Activated CD8-positive, alpha-beta T cell treated with anti-CD3 and anti-CD28 coated beads, Interleukin-2, amount 10 ng/mL, durations not matched to agents 7 days and 5 days (primary cell): ENCODE results near the gene ADGRE2. TPM values are rescaled to one million over a fixed set of nuclear protein-coding genes. Genes with fewer than 3 reads are reported as not detected.

Experiments
- ATAC-seq: fragments of 150-1000 bp; cut with Tn5 transposase; one replicate; pipeline ENCODE4 v1.10.0; 2021; ENCODE audit warnings: moderate library complexity
- CTCF ChIA-PET: fragments of 350-600 bp; sonication (Branson Sonifier 250); formaldehyde crosslinking; loops from one replicate; lab custom pipeline; 2021; ENCODE audit warnings: antibody characterized with exemption; lab: Charles Lee
- POLR2A ChIA-PET: fragments of 350-600 bp; sonication (Branson Sonifier 250); formaldehyde crosslinking; loops from one replicate; lab custom pipeline; 2021; ENCODE audit warnings: antibody characterized with exemption; lab: Charles Lee
- DNase-seq: peaks from one replicate; pipeline ENCODE4 v3.0.0-alpha.2; 2020
- H3K27ac Mint-ChIP-seq: one replicate; pipeline ENCODE4 v1.8.0; 2021; ENCODE audit warnings: mild to moderate bottlenecking, mixed read lengths
- H3K27me3 Mint-ChIP-seq: one replicate; pipeline ENCODE4 v1.8.0; 2021; ENCODE audit warnings: low read depth, mixed read lengths
- H3K36me3 Mint-ChIP-seq: one replicate; pipeline ENCODE4 v1.8.0; 2021; ENCODE audit warnings: low read depth, mixed read lengths
- H3K4me1 Mint-ChIP-seq: one replicate; pipeline ENCODE4 v1.8.0; 2021; ENCODE audit warnings: low read depth, mixed read lengths
- H3K4me3 Mint-ChIP-seq: one replicate; pipeline ENCODE4 v1.8.0; 2021; ENCODE audit warnings: mild to moderate bottlenecking, mixed read lengths
- H3K9me3 Mint-ChIP-seq: one replicate; pipeline ENCODE4 v1.8.0; 2022; ENCODE audit warnings: mixed read lengths; ENCODE audit not compliant: insufficient read depth
- total RNA-seq, 2 experiments: library from RNA; stranded (reverse); gene quantifications; one replicate each; pipeline ENCODE4 v1.2.3, GENCODE V29; 2021

The ADGRE2 gene
- total RNA-seq, 2 experiments from 2014 or later, result 0.21 to 0.29 TPM

GRCh38 chr19:14719162-14719561 lies 59.2 kb downstream of the ADGRE2 start:
- no peak for ATAC-seq
- Mint-ChIP-seq H3K27ac (no peak overlapping the region), H3K4me1 (no peaks in the 10 kb centered on the region), H3K9me3 (peaks cover 47% of the 10 kb centered on the region), H3K36me3 (peaks cover 63% of the 10 kb centered on the region), H3K4me3 (no peak overlapping the region), H3K27me3 (no peaks in the 10 kb centered on the region)
- CTCF ChIA-PET, result no interaction called here
- POLR2A ChIA-PET, result no interaction called here
- no peak for DNase-seq

GRCh38 chr19:14718522-14719116 lies 59.7 kb downstream of the ADGRE2 start:
- no peak overlapping the region for H3K27ac Mint-ChIP-seq
- DNase-seq (no peak), ATAC-seq (no peak)
- ChIA-PET CTCF (no interaction called here), POLR2A (no interaction called here)
- peaks cover 47% of the 10 kb centered on the region for H3K9me3 Mint-ChIP-seq
- H3K27me3 Mint-ChIP-seq, result no peaks in the 10 kb centered on the region
- H3K4me3 Mint-ChIP-seq, result no peak overlapping the region
- no peaks in the 10 kb centered on the region for H3K4me1 Mint-ChIP-seq
- peaks cover 68% of the 10 kb centered on the region for H3K36me3 Mint-ChIP-seq

GRCh38 chr19:14715841-14716240 lies 62.5 kb downstream of the ADGRE2 start:
- DNase-seq, result no peak
- Mint-ChIP-seq H3K36me3 (peaks cover 69% of the 10 kb centered on the region), H3K4me3 (no peak overlapping the region), H3K27me3 (no peaks in the 10 kb centered on the region), H3K27ac (no peak overlapping the region), H3K4me1 (no peaks in the 10 kb centered on the region), H3K9me3 (peaks cover 29% of the 10 kb centered on the region)
- CTCF ChIA-PET, result no interaction called here
- ATAC-seq, result no peak
- POLR2A ChIA-PET, result no interaction called here

GRCh38 chr19:14704450-14704849 lies 73.9 kb downstream of the ADGRE2 start:
- Mint-ChIP-seq H3K4me1 (no peaks in the 10 kb centered on the region), H3K27me3 (no peaks in the 10 kb centered on the region), H3K27ac (no peak overlapping the region), H3K36me3 (peaks cover 54% of the 10 kb centered on the region), H3K9me3 (peaks cover 2% of the 10 kb centered on the region), H3K4me3 (no peak overlapping the region)
- ChIA-PET CTCF (no interaction called here), POLR2A (no interaction called here)
- ATAC-seq (no peak), DNase-seq (no peak)

- POLR2A ChIA-PET, result no interaction called here
- H3K27ac Mint-ChIP-seq, result no peak overlapping the region
Measured at GRCh38 chr19:14703833-14704232, 74.5 kb downstream of the ADGRE2 start.

GRCh38 chr19:14700711-14701375 lies 77.5 kb downstream of the ADGRE2 start:
- ATAC-seq, result no peak
- no peaks in the 10 kb centered on the region for H3K4me1 Mint-ChIP-seq
- ChIA-PET POLR2A (no interaction called here), CTCF (interaction anchor here (1.4 to 1.6 kb wide), 3 partner anchors 10 to 126 kb away, joined by 3 to 5 read pairs (median 5); partner anchors contain the start of gene ZNF333)
- H3K27me3 Mint-ChIP-seq, result no peaks in the 10 kb centered on the region
- no peak overlapping the region for H3K4me3 Mint-ChIP-seq
- DNase-seq, result no peak
- no peaks in the 10 kb centered on the region for H3K9me3 Mint-ChIP-seq
- H3K36me3 Mint-ChIP-seq, result peaks cover 47% of the 10 kb centered on the region
- H3K27ac Mint-ChIP-seq, result no peak overlapping the region

More at GRCh38 chr19:14703833-14704232, 74.5 kb downstream of the ADGRE2 start:
- DNase-seq, result no peak
- Mint-ChIP-seq H3K4me1 (no peaks in the 10 kb centered on the region), H3K4me3 (no peak overlapping the region), H3K27me3 (no peaks in the 10 kb centered on the region), H3K9me3 (no peaks in the 10 kb centered on the region), H3K36me3 (peaks cover 52% of the 10 kb centered on the region)
- no peak for ATAC-seq
- CTCF ChIA-PET, result no interaction called here

- POLR2A ChIA-PET, result no interaction called here
- no peak for ATAC-seq
- no peak for DNase-seq
- Mint-ChIP-seq H3K9me3 (no peaks in the 10 kb centered on the region), H3K4me3 (no peak overlapping the region), H3K36me3 (peaks cover 46% of the 10 kb centered on the region), H3K4me1 (no peaks in the 10 kb centered on the region), H3K27me3 (no peaks in the 10 kb centered on the region), H3K27ac (no peak overlapping the region)
- CTCF ChIA-PET, result interaction anchor here (1.6 kb wide), 2 partner anchors 13 to 125 kb away, joined by 3 to 5 read pairs; no protein-coding TSS in a partner anchor
Measured at GRCh38 chr19:14699641-14700040, 78.7 kb downstream of the ADGRE2 start.

- ChIA-PET POLR2A (no interaction called here), CTCF (interaction anchor here (1.0 kb wide), 1 partner anchor 9 kb away, joined by 3 read pairs; no protein-coding TSS in a partner anchor)
- no peaks in the 10 kb centered on the region for H3K9me3 Mint-ChIP-seq
Measured at GRCh38 chr19:14695471-14695870, 82.9 kb downstream of the ADGRE2 start.

GRCh38 chr19:14694641-14695266 lies 83.6 kb downstream of the ADGRE2 start:
- no peak overlapping the region for H3K4me3 Mint-ChIP-seq
- ChIA-PET POLR2A (no interaction called here), CTCF (interaction anchor here (0.9 kb wide), 1 partner anchor 9 kb away, joined by 3 read pairs; no protein-coding TSS in a partner anchor)
- no peaks in the 10 kb centered on the region for H3K27me3 Mint-ChIP-seq
- no peaks in the 10 kb centered on the region for H3K9me3 Mint-ChIP-seq
- H3K36me3 Mint-ChIP-seq, result peaks cover 17% of the 10 kb centered on the region
- no peak for DNase-seq
- no peak overlapping the region for H3K27ac Mint-ChIP-seq
- no peak for ATAC-seq
- H3K4me1 Mint-ChIP-seq, result peaks cover 14% of the 10 kb centered on the region

More at GRCh38 chr19:14695471-14695870, 82.9 kb downstream of the ADGRE2 start:
- ATAC-seq (no peak), DNase-seq (no peak)
- Mint-ChIP-seq H3K27me3 (no peaks in the 10 kb centered on the region), H3K27ac (no peak overlapping the region), H3K36me3 (peaks cover 20% of the 10 kb centered on the region), H3K4me1 (peaks cover 13% of the 10 kb centered on the region), H3K4me3 (no peak overlapping the region)

GRCh38 chr19:14689598-14690503 lies 88.5 kb downstream of the ADGRE2 start, which contains the start of gene ZNF333:
Gene ZNF333, plus strand, starts transcription at chr19:14690048. Its CDS starts 3,444 bp downstream, at chr19:14693492.
- H3K9me3 Mint-ChIP-seq, result no peaks in the 10 kb centered on the region
- ChIA-PET CTCF (interaction anchor here (1.6 to 9.8 kb wide), 4 partner anchors 11 to 138 kb away, joined by 3 to 249 read pairs (median 5); partner anchors contain the start of gene NDUFB7), POLR2A (interaction anchor here (0.9 to 1.0 kb wide), 3 partner anchors 38 to 1147 kb away, joined by 3 read pairs; partner anchors contain the start of gene NDUFB7)
- ATAC-seq, result peak; percentile 96
- H3K27me3 Mint-ChIP-seq, result no peaks in the 10 kb centered on the region
- peaks cover 22% of the 10 kb centered on the region for H3K4me1 Mint-ChIP-seq
- peak within 1 kb of the TSS; percentile 100 for H3K27ac Mint-ChIP-seq
- peak; percentile 100 for DNase-seq
- H3K36me3 Mint-ChIP-seq, result no peaks in the 10 kb centered on the region
- peak within 1 kb of the TSS; percentile 89 for H3K4me3 Mint-ChIP-seq

- POLR2A ChIA-PET, result interaction anchor here (0.6 to 1.4 kb wide), 2 partner anchors 101 to 112 kb away, joined by 3 to 4 read pairs; no protein-coding TSS in a partner anchor
- DNase-seq (peak; percentile 39), ATAC-seq (no peak)
- H3K27ac Mint-ChIP-seq, result no peak overlapping the region
- peaks cover 3% of the 10 kb centered on the region for H3K27me3 Mint-ChIP-seq
- CTCF ChIA-PET, result interaction anchor here (0.7 to 9.8 kb wide), 21 partner anchors 10 to 206 kb away, joined by 3 to 249 read pairs (median 4); partner anchors contain the start of genes ADGRE3, GIPC1 and NDUFB7
- no peak overlapping the region for H3K4me3 Mint-ChIP-seq
- H3K36me3 Mint-ChIP-seq, result no peaks in the 10 kb centered on the region
- peaks cover 17% of the 10 kb centered on the region for H3K4me1 Mint-ChIP-seq
- H3K9me3 Mint-ChIP-seq, result no peaks in the 10 kb centered on the region
Measured at GRCh38 chr19:14686411-14686810, 91.9 kb downstream of the ADGRE2 start.
